ENCODE measurements around the gene CHRNA4. TPM values are rescaled to one million over a fixed set of nuclear protein-coding genes. Genes with fewer than 3 reads are reported as not detected.

CHRNA4 gene
- total and polyA plus RNA-seq, 10 of the 15 experiments (the other 5 are each of a cell fraction or from before 2014, with no cell fraction given) = 0.04 to 0.41 (median 0.06) TPM; not detected in 5

GRCh38 chr20:63314566-63315239 is 46.4 kb downstream of the CHRNA4 start:
- WGBS (ENCODE audit: insufficient coverage, insufficient replicate concordance, low lambda C conversion rate, missing lambda C conversion rate) = 9% methylated on average over 18 of the region's 21 CpGs
- Histone ChIP-seq H3K4me3 (no peak overlapping the region), H3K9me3 (replicated peaks; ENCODE audit: control insufficient read depth, insufficient read depth, low read length) (no peaks in the 10 kb centered on the region), H3K9ac (ENCODE audit: control insufficient read depth, insufficient read depth, low read length) (no peak overlapping the region), H3K36me3 (ENCODE audit: control insufficient read depth in 2 of 2, insufficient read depth in 2 of 2, low read length in 1 of 2) (no peaks in the 10 kb centered on the region), H4K20me1 (ENCODE audit: control insufficient read depth, insufficient read depth) (no peaks in the 10 kb centered on the region), H3K79me2 (ENCODE audit: control insufficient read depth, insufficient read depth, low read length) (no peaks in the 10 kb centered on the region), H3K4me2 (ENCODE audit: control insufficient read depth, insufficient read depth) (no peak overlapping the region), H3K4me1 (ENCODE audit: control insufficient read depth, insufficient read depth, low read length) (no peaks in the 10 kb centered on the region), H2AFZ (ENCODE audit: control insufficient read depth, low read depth, low read length) (no peak overlapping the region), H3K27me3 (replicated peaks in 1 of 2; ENCODE audit: control insufficient read depth in 2 of 2, insufficient read depth in 2 of 2, low read length in 1 of 2) (no peaks in the 10 kb centered on the region), H3K27ac (ENCODE audit: control insufficient read depth, insufficient read depth) (no peak overlapping the region)
- in situ Hi-C loops (cut with MboI) = no loop called here
- ChIA-PET POLR2A (no interaction called here), RAD21 (ENCODE audit: unreplicated experiment) (no interaction called here), CTCF (no interaction called here), SMC1A (ENCODE audit: uncharacterized antibody, unreplicated experiment) (no interaction called here)
- FAIRE-seq = no peak
- TF ChIP-seq SUZ12 (IDR thresholded peaks at IDR 0.05; ENCODE audit: unreplicated experiment) (no peak), SUPT20H (IDR thresholded peaks at IDR 0.05; ENCODE audit: borderline replicate concordance, control insufficient read depth, low read depth, low read length) (no peak), E2F4 (IDR thresholded peaks at IDR 0.05; ENCODE audit: low read depth, low read length) (no peak), TCF3 (IDR thresholded peaks at IDR 0.05; ENCODE audit: borderline replicate concordance, insufficient read depth, low read depth, low read length) (no peak), EZH2 (IDR thresholded peaks at IDR 0.05; ENCODE audit: borderline replicate concordance, control insufficient read depth, low read depth, low read length) (no peak), CREM (IDR thresholded peaks at IDR 0.05; ENCODE audit: low read depth) (no peak), CBX5 (IDR thresholded peaks at IDR 0.05; ENCODE audit: low read depth) (no peak), USF1 (IDR thresholded peaks at IDR 0.05; ENCODE audit: borderline replicate concordance, extremely low read length, insufficient read depth, low read depth, low read length) (no peak), STAT1 (conservative IDR thresholded peaks at IDR 0.05) (no peak), SKIL (IDR thresholded peaks at IDR 0.05; ENCODE audit: low read depth, poor library complexity, severe bottlenecking) (no peak), MXI1 (IDR thresholded peaks at IDR 0.05; ENCODE audit: low read depth, low read length) (no peak), PRDM15 (CRISPR knock-in tag; IDR thresholded peaks at IDR 0.05) (no peak)
- ATAC-seq = no peak
- no peak for DNase-seq (ENCODE audit: low read depth, low spot score)
- no TSS peak for BruUV-seq (replicated peaks)
- intact Hi-C loops (cut with micrococcal nuclease; ENCODE audit: unreplicated experiment) = no loop called here
